HG02623 (cell line): ENCODE results near the gene KDM4C.
"Not testable (repeated sequence)": the region's sequence is repeated elsewhere in the genome, so short reads cannot be mapped to it uniquely, and the experiment has no call there.

Source experiments
- ATAC-seq: cut with Tn5 transposase; IDR thresholded peaks from one replicate; pipeline ENCODE4 v1.9.1; 2021; ENCODE audit warnings: moderate library complexity; ENCODE audit not compliant: unreplicated experiment

The KDM4C gene

DNA sequence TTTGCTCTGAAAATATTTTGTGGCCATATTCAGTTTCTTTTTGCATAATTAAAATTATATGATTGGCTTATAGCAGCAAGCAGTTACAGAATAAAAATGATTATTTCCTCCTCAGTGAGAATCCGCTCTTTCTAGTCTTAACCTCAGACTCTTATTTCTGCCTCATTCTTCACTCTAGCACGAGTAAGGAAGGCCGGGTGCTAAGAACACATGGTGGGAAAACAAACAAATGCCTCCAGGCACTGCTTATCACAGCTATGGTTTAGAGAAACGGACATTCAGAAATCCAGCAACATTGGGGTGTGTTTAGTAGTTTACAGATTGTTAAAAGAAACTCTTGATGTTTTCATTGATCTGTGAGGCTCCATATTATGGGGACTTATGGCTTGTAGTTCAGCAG is 168.7 kb downstream of the KDM4C start:
- no peak for ATAC-seq

DNA sequence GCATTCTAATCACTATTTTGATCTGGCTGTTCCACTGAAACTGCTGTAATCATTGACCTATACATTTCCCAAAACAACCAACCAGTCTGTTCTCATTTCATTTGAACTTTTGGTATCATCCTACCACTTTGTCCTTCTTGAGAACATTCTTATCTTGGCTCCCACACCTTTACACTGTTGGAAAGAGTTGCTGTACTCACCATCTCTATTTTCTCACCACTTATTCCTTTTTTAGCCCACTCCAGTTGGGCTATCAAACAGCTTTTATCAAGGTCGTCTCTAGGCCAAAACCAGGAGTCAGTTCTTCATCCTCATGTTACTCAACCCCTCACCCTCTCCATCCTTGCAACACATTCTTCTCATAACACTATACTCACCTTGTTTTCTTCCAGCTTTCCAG is 170.1 kb downstream of the KDM4C start:
- no peak for ATAC-seq

DNA sequence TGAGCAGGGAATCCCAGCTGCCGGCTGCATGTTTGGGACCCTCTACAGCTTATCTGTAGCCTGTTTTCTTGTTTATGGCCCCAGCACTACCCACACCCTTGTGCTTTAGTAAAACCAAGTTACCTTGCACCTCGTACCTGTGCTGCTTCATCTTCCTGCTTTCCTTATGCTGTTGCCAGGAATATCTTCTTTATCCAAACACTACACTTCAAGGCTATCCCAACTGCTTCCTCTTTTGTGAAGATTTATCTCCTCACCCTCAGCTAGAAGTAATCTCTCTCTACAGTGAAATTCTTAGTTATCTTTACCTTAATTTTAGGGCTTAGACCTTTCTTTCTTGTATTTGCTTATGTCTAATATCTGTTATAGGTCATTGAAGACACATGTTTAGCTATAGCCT is 171.1 kb downstream of the KDM4C start:
- ATAC-seq = no peak

DNA sequence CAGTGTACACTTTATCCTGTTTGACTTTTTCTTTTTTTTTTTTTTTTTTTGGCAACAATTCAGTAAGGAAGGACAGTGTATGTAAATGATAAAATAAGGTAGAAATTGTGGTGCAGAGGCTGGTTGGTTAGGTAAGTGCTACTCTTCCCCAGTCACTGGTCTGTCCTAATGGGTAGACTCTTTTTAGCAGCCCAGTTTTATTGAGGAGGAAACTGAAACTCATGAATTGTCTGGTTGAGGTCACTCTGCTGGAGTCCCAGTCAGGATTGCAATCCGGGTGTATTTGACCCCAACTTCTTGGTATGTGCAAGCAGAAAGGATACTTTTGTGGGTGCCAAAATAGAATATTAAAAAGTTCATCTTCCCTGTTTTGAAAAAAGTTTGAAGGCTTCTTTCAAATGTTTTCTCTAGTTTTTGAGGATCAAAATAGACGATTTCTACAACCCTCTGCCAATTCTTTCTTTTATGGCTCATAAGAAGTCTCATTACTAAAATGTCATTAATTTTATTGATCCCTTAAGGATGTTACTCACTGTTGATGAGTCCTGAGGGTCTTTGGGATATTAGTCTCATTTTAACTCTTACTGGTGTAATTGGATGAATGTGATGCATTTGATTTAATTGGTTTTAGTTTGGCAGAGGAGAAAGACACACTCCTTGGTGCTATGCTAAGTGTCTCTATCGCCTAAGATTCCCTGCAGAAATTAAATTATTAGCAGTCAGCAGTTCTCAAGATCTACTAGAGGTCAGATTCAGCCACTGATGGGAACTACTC is 171.9 kb downstream of the KDM4C start:
- ATAC-seq = no peak

DNA sequence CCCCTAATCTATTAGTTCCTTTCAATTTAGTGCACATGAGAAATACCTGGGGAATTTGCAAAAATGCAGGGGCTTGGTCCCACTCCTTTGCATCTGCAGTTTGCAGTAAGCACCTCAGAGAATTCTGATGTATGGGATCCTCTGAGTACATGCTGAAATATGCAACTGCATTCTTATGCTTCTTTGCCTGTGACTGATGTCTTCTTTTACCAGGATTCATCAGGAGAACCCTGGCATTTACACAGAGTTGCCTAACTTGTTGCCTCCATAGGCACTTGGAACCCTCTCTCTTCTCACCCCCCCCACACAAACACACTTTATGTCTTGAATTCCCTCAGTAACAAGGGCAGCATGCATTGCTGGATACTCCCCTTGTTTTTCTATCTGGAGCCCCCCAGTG is 173.1 kb downstream of the KDM4C start:
- ATAC-seq = no peak

DNA sequence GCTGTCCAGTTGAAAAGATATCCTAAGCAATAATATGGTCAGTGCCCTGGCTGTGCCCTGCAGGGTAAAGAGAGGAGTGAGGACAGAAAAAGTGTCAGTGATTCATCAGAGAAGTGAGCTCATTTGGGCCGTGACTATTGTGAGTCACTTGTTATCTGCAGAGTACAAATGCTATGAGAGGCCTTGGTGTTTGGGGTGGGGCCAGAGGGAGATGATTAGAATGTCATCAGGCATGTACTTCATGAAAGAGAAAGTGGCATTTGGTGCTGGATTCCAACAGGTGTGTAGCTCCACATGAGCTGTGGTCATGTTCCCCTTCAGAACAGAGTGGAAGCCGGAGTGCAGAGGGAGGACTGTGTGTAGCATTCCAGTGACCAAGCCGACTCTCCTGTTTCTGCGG is 174.1 kb downstream of the KDM4C start:
- no peak for ATAC-seq

DNA sequence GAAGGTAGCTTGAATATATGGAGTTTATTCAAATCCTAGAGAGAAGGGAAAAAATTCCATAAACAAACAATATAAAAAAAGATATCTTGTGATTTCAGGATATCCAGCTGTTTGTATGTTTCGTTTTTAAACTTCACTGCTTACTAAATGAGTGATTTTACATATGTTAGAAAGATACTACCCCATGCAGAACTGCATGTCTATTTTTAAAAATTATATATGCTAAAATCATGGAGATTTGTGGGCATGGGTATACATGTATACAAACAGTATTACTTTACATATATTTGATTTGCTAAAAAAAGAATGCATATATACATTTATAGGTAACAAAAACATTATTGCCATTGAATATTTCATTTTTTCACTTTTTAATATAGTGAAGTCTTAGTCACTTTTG is 178.3 kb downstream of the KDM4C start:
- ATAC-seq = no peak

DNA sequence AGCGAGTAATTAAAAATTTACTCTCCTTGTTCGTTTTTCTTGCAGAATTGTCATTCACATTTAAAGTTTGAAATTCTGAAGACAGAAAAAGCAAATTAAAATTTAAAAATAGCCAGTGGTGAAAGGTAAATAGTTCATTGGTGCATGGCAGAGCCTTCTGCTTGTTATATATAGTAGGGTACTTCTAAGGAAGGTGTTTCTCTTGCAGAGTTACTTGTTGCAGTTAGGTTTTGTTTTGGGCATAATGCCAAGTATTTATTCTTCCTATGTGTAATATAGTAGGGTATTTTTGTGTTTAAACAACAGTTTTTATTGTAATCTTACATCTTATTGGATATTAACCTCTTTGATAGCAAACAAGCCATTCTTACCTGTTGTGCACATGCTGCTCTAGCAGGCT is 179.4 kb downstream of the KDM4C start:
- no peak for ATAC-seq

DNA sequence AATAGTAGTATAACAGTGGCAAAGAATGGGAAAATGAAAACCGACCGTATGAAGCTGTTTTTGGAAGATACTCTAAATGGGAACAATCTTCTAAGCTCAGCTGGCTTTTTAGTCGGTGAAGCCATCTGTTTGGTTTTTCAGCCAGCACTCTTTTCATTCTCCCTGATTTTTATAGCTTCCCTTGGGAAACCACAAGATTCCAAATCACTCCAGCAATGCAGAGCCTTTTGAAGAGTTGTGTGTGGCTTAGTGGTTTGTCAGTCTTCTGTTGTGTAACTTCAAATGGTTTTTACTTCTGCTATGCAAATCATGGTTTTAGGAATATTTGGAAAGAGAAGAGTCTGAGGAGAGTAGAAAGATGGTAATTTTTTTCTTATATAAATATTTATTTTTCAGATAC is 180.7 kb downstream of the KDM4C start:
- no peak for ATAC-seq

DNA sequence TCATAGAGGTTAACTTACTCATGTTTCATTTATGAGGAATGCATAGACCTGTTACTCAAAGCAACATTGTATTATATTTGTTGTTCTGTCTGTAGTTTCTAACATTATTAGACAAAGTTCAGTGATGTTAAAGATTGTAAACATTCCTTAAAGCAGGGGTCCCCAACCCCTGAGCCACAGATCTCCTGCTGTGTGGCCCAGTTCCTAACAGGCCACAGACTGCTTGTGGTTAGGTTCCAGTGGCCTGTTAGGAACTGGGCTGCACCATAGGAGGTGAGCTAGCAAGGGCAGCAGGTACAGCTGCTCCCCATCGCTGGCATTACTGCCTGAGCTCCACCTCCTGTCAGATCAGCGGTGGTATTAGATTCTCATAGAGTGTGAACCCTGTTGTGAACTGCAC is 181.1 kb downstream of the KDM4C start:
- no peak for ATAC-seq

DNA sequence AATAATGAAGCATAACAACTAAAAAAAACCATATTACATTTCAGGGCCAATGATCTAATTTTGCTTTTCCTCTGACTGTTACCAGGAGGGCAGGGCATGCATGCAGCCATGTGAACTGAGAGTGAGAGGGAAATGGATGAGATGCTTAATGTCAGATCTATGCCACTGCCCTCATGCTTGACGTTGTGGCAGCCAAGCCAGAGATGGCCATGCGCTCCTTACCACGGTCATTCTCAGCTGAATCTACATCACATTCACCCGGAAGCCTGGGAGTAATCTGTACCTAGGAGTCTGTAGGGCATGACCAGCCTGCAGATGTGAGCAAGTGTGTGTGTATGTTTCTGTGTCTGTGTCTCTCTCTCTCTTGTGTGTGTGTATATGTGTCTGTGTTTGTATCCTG is 183.7 kb downstream of the KDM4C start:
- no peak for ATAC-seq

DNA sequence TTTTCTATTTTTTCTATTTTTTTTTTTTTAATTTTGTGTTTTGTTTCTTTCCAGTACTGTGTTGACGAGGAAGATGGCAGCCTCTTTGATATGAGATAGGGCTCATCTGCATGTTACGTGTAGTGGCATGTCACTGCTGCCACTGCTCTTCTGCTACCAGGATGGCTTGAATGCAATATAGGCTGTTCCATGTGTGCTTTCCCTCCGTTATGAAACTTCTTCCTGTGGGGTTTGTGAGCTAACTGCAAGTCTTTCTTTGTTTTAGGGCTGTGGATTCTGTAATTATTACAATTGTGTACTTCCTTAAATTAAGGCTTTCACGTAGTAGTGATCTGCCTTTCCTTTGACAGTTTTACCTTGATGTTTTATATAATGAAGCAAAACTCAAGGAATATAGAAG is 184.6 kb downstream of the KDM4C start:
- ATAC-seq = no peak

DNA sequence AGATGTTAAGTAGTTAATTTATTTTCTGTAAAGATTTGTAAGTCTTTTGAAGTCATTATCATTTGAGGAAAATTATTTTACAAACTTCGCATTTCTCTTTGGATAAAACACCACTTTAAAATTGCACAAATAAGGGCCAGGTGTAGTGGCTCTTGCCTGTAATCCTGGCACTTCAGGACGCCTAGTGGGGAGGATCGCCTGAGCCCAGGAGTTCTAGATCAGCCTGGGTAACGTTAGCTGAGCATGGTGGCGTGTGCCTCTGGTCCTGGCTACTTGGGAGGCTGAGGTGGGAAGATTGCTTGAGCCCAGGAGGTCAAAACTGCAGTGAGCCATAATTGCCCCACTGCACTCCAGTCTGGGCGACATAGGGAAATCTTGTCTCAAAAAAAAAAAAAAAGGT is 185.5 kb downstream of the KDM4C start:
- ATAC-seq = no peak

DNA sequence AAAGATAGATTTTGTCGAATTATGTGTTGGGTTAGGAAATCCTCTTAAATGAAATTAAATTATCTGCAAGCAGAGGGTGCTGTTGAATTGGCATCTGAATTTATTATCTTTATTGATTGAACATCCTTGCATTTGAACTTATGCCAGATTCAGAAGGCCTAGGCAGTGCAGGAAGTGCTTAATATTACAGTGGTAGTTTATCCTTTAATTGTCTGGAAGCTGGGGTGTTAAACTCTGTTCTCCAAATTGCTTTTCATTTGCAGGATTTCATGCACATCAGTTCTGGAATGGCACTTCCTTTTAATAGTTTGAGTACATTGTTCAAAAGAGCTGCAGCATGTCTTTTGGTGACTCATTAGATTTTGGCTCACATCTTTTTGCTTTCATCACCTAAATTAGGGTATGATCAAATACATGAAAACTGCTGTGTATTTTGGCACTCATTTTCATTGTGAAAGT is 186.3 kb downstream of the KDM4C start:
- ATAC-seq = no peak

DNA sequence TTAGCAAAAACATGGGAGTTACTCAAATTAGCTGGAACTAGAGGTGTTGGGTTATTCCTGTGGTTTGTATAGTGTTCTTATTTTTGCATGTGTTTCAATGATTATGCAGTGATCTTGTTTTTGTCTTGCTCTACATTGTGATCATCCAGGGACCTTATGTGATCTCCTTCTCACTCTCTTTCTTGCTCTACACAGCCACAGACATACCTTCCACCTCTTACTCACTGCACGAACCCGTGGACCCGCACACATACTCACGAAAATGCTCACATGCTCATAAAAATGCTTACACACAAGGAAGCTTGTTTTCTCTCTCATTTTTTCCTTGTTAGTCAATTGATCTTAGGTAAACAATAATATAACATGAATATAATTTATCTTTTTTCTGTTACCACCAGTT is 187.1 kb downstream of the KDM4C start:
- no peak for ATAC-seq

DNA sequence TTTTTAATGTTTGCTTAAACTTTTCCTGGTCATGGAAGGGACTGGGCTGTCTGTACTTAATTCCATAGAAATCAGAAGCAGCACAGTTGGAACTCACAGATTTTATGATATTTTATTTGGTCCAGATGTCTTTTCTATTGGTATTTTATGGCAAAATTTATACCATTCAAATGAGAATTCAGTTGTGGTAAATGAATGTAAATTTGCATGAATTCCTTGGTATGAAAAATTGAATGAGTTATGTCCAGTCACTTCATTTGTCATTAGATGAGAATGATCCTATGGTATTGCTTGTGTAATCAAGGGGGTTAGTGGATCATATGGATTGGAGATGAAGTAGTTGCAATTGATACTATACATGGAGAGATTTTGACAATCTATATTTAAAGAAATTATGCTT is 188.0 kb downstream of the KDM4C start:
- no peak for ATAC-seq

DNA sequence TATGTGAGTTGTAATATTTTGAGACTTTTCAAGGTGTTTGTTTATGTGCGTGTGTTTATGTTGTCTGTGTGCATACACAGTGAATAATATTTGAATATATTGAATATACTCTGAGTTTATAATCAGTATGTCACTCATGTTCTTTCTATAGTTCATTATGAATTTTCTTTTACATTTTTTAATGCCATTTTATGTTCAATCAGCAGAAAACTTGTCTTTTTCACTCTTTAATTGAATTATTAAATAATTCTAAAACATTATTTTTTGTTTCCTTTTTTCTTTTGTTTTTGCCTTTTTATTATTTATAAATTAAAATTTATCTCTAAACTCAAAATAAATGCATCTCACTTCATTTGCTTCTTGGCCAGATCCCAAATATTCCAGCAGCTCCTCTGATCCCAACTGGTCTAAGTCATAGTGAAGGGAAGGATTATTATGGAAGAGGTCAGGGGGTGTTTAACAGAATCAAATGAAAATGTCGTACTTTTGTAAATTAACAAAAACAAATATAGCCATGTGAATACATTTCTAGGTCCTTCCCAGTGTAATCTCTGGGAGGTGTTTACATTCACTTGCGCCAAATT is 188.9 kb downstream of the KDM4C start:
- no peak for ATAC-seq

DNA sequence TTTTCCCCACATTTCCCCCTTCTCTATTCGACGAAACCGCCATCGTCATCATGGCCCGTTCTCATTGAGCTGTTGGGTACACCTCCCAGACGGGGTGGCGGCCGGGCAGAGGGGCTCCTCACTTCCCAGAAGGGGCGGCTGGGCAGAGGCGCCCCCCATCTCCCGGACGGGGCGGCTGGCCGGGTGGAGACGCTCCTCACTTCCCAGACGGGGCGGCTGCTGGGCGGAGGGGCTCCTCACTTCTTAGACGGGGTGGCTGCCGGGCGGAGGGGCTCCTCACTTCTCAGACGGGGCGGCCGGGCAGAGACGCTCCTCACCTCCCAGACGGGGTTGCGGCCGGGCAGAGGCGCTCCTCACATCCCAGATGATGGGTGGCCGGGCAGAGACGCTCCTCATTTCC is 191.1 kb downstream of the KDM4C start:
- ATAC-seq = not testable (repeated sequence)

DNA sequence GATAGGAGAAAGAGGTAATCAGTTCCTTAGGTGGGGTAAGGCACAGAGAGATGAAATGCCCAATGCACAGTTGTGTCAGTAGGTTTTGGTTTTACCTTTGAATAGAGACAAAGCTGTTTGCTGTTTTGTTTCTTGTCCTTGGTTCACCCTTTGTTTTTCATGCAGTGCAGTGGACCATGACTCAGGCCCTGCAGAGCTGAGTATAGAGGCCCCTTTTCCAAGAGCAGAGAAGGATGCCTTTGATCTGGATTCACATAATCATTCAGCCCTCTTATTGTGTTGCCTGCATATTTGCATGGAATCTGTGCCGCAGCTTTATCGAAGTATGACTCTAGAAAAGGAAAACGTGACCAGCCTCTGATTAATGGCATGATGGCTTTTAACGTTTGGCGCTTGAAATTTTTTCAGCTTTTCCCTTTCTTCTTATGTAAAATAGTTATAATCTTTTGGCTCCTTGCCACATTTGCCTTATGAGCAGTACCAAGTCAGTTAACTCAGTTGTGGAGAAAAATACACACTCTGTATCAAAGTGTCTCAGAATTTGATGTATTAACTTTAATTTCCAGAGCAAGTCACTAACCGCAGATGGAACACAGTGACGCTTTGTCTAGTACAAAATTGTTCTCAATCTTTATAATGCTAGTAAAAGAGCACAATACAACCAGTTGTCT is 197.6 kb downstream of the KDM4C start:
- ATAC-seq = no peak

DNA sequence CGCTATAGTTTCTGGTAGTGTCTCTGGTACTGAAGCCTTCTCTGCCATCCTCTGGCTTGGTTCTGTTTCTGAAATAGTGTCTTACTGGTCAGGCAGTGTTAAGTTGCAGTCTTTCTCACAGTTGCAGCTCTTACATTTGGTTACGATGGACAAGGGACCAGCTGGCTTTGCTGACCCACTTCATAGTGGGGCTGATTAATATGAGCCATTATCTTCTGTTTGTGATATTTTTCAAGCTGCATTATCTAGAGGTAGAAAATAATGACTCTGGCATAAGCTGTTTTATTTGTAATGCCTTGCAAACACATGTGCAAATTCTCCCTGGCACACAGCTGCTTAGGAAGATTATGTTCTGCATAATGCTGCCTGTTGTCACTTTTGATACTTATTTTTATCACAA is 199.1 kb downstream of the KDM4C start:
- ATAC-seq = no peak

DNA sequence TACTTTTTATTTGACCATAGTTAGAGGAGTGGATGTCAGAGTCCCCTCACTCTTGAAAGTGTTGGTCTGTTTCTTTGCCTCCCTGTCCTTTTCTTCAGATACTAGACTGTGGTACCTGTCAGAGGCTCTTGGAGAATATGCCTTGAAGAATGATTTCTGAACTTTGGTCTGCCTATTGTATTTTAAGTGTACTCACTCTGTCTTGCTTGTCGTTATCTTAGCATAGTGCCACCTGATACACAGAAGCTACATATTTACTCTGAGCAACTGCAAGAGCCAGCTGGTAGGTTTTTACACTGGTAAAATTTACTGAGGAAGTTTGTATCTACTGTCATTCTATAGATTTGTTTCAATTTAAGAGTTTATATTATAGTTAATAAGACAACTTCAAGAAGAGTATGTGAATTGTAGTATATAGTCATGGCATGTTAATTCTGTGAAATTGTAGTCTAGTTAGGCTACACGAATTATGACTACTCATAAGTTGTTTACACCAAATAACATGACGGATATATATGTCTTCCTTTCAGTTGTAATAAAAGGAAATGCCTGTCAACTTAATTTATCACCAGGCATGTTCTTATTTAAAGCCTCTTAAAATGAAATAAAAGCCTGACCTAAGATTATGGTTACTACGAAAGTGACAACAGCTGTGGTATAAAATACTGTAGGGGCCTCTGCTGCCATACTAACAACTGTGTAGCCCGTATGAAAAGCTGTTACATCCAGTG is 201.7 kb downstream of the KDM4C start:
- no peak for ATAC-seq

DNA sequence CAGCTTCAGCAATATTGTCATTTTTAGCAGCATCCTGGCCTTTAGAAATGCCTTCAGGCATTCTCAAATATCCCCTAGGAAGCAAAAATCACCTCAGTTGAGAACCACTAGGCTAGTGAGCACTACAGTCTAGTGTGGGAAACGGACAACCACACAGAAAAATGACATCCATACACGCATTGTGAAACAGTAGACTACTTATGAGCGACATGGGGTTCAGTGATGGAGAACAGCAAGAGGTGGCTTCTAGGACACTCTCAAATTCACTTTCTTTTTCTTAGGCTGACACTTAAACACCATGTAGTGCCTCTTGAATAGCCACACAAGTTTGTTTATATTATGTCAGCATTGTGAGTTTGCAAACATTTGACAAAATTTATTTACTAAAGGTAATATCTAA is 203.0 kb downstream of the KDM4C start:
- peak; percentile 67 for ATAC-seq
